Activated T-cell treated with anti-CD3 and anti-CD28 coated beads for 1 hour (primary cell): Measurements from ENCODE around the gene C1QTNF12.

Experiments
- DNase-seq: peaks from one replicate; pipeline ENCODE4 v3.0.0-alpha.2; 2020; ENCODE audit warnings: low read depth

C1QTNF12 gene

DNA sequence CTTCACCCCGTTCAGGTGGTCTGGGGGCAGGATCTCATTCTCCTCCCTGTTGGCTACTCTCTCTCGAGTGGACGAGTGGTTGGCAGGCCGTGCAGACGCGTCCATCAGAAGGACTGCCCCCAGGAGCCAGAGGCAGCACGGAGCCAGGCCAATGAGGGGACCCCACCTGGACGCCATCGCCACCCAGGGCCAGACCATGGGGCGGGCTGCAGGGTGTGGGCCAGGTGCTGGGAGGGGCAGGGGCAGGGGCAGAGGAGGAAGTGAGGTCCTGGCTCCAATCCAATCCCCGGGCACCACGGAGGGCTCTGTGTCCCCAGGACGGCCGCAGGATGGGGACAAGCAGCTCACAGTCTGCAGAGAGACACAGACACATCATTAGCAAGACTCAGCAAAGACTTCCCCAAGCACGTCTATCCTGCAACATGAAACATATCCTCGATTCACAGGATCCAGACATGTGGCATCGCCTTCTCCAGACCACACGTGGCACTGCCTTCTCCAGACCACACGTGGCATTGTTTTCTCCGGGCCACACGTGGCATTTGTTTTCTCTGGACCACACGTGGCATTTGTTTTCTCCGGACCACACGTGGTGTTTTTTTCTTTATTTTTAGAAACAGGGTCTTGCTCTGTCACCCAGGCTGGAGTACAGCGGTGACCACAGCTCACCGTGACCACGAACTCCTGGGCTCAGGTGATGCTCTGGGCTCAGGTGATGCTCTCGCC, 17.8 kb downstream of the C1QTNF12 start:
- DNase-seq: no peak

- no peak for DNase-seq
Measured at GRCh38 chr1:1228187-1228586, 18.3 kb downstream of the C1QTNF12 start.

DNA sequence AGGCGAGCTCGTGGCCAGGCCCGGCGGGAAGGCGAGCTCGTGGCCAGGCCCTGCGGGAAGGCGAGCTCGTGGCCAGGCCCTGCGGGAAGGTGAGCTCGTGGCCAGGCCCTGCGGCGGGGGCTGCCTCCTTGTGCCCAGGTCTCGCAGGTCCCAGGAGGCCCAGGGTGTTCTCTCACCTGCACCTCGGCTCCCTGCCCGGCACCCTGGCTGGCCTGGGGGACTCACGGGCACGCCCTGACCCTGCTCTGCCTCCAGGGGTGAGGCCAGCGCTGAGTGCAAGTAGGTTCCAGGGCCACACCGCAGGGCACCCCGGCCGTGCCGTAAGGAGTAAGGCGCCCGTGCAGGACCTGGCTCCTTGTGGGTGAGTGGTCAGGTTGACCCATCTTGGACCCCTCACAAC, 19.1 kb downstream of the C1QTNF12 start:
- no peak for DNase-seq

GRCh38 chr1:1226566-1227362, 19.8 kb downstream of the C1QTNF12 start:
- no peak for DNase-seq

- DNase-seq: no peak
Measured at GRCh38 chr1:1225913-1226312, 20.6 kb downstream of the C1QTNF12 start.

DNA sequence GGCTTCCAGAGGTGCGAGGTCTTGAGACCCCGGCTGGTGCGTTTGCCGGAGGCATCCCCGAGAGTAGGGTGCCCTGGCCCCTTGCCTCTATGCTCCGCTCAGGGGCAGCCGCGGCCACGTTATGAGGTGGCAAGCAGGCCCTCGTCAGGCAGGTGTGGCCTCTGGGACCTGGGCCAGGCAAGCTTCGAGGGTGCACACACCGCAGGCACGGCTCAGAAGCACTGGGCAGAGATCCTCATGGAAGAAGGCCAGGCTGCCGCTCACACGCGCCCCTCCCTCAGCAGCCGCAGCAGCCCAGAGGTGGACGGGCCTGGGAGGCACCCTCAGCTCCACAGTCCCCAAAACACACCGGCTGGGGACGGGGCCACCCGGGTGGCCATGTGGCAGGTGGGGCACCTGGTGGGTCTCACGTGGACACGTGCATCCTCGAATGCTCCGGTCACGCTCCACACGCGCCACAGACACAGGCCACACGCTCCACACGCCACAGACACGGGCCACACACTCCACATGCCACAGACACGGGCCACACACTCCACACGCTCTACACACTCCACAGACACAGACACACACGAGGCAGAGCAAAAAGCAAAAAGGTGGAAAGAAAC, 21.2 kb downstream of the C1QTNF12 start:
- no peak for DNase-seq

DNA sequence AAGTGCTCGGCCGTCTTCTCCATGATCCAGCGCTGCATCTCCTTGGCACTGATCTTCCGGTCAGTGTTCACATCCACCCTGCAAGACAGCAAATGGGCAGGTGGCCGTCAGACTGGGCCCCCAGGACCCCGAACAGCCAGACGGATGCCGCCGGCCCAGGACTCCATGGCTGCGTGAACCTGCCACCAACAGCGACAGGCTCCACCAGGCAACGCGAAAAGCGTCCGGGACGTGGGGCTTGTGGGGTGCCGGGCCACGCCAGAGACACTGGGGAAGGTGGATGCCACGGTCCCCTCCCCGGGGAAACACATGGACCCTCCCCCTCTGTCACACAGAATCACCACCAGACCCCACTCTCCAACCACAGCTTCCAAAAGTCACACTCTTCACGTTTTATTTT, 22.6 kb downstream of the C1QTNF12 start:
- no peak for DNase-seq

DNA sequence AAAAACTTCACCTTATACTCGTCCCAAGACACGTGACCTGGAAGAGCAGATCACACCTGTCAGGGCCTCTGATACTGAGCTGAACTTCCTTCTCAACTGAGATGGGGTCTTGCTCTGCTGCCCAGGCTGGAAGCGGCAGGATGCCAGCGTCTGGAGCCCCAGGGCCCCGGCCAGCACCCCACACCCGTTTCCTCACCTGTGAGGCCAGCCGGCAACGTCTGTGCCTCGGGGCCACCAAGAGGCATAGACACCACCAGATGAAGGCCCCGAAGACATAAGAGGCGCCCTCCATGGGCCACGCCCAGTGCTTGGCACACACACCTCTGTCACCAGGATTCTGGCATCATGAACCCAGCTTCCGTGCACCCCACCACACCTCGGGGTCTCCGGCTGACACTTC, 23.2 kb downstream of the C1QTNF12 start:
- no peak for DNase-seq

- no peak for DNase-seq
Measured at GRCh38 chr1:1222575-1223225, 23.8 kb downstream of the C1QTNF12 start.

DNA sequence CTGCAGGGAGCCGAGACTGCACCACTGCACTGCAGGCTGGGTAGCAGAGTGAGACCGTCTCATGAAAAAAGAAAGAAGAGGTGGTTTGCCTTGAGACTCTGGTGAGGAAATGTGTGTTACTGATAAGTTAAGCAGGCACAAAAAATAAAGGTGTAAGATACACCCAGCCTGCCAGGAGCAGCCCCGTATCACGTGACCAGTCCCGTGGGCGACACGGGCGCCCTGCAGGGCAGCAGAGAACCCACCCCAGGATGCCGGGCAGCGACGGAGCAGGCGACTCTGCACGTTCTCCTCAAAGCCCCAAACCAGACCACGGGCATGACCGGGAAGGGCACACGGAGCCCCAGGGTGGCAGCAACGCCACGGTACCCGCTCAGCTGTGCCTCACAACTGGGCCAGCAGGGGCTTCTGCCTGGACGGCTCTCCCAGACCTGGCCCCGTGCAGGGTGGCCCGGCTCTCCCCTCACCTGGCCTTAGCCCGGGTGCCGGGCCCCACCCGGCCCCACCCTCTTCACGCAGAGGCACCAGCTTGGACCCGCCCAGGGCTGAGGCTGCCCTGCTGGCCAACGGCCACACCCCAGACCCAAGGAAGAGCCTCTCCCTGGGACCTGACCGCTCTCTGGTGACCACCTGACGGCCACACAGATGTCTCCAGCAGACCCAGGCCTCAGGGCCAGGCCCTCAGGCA, 24.5 kb downstream of the C1QTNF12 start:
- no peak for DNase-seq

DNA sequence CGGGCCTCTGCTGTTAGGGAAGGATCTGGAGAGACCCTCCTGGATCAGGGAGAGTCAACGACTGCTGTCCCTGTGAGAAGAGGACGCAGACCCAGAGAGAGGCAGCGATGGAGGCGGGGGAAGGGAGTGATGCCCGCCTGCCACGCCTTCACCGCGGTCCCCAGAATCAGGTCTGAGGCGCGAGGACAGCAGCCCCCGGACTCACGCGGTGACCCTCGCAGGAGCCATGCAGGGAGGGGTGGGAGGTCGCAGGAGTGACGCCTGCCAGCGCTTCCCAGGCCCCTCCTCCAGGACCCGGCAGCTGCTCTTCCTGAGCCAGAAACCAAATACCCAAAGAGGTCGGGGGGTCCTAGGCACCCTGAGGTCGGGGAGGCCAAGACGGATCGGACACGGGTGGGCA, 26.3 kb downstream of the C1QTNF12 start:
- DNase-seq: no peak

DNA sequence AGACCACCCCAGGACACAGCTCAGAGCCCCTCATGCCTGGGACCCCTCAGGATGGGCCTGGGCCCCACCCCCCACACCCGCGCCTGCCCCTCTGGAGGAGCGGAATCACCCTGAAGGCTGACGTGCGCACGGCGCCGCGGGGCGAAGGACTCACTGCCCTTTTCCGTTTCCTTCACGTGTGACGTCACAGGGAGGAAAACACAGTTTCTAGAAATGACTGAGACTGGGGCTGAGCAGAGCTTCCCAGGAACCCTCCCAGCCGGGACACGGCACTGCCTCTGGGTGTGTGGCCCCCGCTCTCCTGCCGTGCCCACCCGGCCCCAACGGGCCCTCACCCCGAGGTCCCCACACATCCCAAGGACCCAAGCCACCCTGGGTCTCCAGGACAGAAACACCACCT, 27.2 kb downstream of the C1QTNF12 start:
- no peak for DNase-seq

GRCh38 chr1:1218524-1219200, 27.9 kb downstream of the C1QTNF12 start:
- DNase-seq: no peak

GRCh38 chr1:1217621-1218523, 28.6 kb downstream of the C1QTNF12 start:
- DNase-seq: no peak

DNA sequence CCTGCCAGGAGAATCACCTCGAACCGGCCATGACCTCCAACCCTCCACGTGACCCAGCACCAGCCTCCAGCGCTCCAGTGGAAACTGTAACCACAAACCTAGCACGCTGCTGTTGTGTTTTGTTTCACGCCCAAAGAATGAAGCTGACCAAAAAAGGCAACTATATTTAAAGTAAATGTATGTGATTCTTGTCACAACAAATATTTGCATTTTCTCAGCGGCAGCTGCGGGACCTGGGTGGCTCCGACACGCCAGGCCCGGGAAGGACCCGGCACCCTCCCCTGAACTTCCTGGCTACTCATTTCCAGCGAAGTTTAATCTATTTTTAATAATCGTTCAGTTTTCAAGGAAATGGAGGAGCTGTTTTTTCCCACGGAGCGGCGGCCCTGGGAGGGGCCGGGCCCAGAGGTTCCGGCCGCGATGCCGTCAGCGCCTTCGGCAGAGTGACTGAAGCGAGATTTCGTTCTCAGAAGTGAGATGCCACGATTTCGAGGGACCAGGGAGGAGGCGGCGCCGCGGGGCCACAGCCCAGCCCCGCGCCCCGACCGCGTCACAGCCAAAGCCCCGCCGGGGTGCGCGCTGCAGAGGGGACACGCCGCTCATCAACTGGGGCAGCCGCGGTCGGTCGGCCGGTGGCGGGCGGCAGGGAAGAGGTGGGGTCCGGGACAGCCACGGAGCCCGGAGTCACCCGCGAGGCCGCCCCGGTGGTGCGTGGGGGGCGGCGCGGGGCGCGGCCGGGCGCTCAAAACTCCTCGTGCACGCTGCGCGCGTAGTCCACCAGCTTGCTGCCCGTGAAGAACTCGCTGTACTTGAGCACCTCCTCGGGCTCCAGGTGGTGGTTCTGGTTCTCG, 29.5 kb downstream of the C1QTNF12 start:
- no peak for DNase-seq

DNA sequence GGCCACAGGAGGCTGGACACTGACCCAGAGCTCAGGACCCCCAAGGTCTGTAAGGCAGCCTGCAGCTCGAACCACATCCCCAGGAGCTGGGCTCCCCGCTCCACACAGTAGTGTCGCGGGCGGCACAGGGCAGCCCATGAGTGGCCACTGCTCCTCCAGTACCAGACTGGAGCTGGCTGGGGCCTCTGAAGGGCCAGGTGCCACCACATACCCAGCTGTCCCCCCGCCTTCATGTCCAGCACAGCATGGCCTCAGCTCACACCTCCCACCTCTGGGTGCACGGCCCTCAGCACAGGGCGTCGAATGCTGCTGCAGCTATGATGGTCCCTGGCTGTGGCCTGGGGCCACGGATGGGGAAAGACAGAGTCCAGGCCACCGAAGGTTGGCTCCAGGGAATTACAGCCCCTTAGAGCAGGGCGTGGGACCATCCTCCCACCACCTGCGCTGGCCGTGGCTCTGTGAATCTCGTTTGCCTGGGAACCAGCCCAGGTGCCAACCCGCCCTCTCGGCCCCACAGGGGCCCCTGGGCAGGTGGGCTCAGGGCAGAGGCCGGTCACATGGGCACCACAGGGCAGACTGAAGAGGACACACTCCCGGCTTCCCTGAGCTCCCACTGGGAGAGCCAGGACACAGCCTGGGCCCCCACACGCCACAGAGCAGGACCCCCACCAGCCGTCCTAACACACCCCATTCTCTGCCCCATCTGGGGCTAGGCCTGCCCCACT, 30.5 kb downstream of the C1QTNF12 start:
- DNase-seq: no peak

GRCh38 chr1:1215080-1215676, 31.3 kb downstream of the C1QTNF12 start:
- DNase-seq: no peak
